OCI-LY3 (cell line): ENCODE data around the gene PDE7B.

Source experiments
- CTCF ChIP-seq: fragments of 200-600, 300-600 bp; sonication (generic); IDR thresholded peaks from 2 replicates; pipeline ENCODE4 v1.5.1; 2014; ENCODE audit warnings: antibody characterized with exemption, low read length, low read depth
- EZH2phosphoT487 ChIP-seq: fragments of 200-600 bp; shearing (Covaris generic); IDR thresholded peaks from 2 replicates; pipeline ENCODE4 v1.6.1; 2018; ENCODE audit warnings: antibody characterized with exemption, mixed run types, low read depth

GRCh38 chr6:135920689-135921088 is 69.2 kb downstream of the PDE7B start:
- TF ChIP-seq CTCF (no peak), EZH2phosphoT487 (no peak)
